Stimulated activated naive CD4-positive, alpha-beta T cell (primary cell): ENCODE data around the gene PLIN3.
"Not testable (repeated sequence)": the region's sequence is repeated elsewhere in the genome, so short reads cannot be mapped to it uniquely, and the experiment has no call there.

Source experiments
- DNase-seq, 6 experiments: peaks; one replicate each; lab custom pipeline; 2025; lab: John Stamatoyannopoulos, UW

The PLIN3 gene

DNA sequence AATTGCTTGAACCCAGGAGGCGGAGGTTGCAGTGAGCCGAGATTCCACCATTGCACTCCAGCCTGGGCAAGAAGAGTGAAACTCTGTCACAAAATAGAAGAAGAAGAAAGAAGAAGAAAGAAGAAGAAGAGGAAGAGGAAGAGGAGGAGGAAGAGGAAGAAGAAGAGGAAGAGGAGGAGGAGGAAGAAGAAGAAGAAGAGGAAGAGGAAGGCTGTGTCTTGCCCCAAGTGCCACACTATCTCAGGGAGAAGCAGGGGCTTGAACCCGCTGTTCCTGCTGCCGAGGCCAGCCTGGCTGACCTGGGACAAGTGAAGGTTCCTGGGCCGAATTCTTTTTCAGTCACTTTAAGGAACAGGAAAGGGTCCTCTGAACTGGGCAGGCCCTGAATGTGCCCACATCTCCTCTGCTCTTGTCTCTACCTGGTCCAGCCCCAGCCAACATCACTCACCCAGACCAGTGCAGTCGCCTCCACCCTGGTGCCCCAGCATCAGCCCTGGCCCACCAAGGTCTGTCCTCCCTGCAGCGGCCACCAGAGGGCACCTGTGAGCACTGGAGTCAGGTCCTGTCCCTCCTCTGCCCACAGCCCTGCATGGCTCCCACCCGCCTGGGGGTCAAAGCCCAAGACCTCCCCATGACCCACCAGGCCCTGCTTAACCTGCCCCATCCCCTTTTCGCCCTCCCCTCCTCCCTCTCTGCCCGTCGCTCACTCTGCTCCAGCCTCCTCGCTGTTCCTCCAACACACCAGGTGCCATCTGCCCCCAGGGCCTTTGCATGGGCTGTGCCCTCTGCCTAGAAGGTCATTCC is 55.9 kb downstream of the PLIN3 start:
- peak; percentile 48 to 89 (median 81) for DNase-seq

DNA sequence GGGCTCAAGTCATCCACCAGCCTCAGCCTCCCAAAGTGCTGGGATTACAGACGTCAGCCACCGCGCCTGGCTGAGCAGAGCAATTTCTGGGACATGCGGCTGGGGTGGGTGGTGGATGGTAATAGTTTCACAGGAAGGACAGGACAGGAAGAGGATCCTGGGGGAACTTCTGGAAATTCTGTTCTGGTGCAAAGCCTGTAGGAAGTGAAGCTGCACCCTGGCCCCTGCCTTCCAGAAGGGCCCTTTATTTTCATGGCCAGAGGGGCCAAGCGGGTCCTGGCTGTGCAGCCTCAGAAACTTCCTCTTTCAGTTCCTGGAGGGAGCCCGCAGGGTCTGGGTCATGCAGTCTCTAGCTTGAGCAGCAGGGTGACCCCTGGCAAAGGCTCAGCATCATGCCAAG is 60.3 kb downstream of the PLIN3 start:
- no peak for DNase-seq

DNA sequence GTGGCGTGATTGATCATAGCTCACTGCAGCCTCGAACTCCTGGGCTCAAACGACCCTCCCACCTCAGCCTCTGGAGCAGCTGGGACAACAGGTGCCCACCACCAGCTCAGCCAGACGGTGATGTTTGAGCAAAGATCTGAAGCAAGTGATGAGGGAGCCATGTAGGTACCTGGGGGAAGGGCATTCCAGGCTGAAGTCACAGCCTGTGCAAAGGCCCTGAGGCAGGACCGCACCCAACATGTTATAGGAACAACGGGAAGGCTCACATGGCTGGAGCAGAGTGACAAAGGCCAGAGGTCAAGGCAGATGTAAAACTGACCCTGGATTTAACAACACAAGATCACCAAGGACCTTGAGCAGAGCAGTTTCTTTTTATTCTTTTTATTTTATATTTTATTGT is 61.1 kb downstream of the PLIN3 start:
- no peak for DNase-seq

DNA sequence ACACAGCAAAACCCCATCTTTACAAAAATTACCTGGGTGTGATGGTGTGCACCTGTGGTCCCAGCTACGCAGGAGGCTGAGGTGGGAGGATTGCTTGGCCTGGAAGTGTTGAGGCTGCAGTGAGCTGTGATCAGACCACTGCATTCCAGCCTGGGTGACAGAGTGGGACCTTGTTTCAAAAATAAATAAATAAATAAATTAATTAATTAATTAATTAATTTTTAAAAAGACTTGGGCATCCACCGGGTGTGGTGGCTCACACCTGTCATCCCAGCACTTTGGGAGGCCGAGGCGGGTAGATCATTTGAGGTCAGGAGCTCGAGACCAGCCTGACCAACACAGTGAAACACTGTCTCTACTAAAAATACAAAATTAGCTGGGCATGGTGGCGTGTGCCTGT is 62.3 kb downstream of the PLIN3 start:
- not testable (repeated sequence) for DNase-seq

DNA sequence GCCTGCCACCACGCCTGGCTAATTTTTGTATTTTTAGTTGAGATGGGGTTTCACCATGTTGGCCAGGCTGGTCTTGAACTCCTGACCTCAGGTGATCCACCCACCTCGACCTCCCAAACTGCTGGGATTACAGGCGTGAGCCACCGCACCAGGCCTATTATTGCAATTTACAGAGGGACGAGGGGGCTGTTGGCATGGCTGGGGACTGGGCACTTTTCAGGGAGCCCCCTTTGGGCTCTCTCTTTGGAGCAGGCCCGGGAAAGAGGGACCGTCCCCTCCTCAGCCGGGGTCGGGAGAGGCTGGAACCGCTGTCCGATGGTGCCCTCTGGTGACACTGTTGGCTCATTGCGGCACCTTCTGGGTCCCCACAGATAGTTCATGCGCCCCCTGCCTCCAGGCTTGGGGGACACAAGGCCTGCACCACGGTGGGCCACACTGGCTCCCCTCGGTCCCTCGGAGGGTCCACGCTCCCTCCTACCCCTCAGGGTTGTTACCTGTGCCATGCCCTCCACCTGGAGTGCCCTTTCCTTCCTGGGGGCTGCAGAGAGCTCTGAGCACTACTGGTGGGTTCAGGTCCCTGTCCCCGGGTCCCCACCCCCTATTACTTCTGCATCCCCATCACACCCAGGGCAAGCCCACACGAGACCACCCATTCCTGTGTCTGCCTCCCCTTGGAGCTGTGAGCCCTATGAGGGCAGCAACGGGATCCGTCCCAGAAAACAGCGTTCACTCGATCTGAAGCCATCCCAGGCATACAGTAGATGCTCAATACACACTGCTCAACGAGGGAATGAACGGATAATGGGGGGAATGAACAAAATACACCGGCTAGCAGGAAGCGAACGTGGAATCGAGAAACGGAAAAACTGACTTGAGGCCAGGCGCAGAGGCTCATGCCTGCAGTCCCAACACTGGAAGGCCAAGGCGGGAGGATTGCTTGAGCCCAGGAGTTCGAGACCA is 63.5 kb downstream of the PLIN3 start:
- peak; percentile 35 to 64 (median 56) for DNase-seq

DNA sequence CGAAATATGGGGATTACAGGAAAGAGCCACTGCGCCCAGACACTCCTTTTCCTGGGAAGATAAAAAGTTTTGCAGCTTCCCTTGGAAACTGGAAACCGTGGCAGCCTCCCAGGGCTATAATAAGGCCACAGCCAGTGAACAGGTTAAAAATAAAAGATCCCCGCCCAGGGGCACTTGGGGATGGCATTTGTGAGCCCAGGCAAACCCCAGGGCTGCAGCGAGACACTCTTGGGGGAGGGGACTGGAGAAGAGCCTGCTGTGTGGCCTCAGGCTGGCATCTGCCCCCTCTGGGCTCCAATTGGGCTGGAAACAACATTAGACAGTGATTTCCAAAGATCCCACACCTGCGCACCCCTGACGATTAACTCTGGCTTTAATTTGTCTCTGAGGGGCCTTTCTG is 64.8 kb downstream of the PLIN3 start:
- no peak for DNase-seq

DNA sequence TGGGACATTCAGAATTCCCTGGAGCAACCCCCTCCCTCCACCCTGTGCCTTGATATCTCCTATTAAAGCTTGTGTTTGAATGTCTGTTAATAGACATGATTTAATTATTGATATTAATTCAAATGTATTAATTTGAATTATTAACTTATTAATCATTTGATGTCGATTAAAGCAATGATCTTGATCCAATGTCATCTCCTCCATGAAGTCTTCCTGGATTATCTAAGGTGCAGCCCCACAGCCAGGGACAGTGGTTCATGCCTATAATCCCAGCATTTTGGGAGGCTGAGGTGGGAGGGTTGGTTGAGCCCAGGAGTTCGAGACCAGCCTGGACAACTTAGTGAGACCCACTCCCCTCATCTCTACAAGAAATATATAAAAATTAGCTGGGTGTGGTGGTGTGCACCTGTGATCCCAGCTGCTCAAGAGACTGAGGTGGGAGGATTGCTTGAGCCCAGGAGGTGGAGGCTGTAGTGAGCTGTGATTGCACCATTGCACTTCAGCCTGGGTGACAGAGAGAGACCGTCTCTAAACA is 66.3 kb downstream of the PLIN3 start:
- no peak for DNase-seq

DNA sequence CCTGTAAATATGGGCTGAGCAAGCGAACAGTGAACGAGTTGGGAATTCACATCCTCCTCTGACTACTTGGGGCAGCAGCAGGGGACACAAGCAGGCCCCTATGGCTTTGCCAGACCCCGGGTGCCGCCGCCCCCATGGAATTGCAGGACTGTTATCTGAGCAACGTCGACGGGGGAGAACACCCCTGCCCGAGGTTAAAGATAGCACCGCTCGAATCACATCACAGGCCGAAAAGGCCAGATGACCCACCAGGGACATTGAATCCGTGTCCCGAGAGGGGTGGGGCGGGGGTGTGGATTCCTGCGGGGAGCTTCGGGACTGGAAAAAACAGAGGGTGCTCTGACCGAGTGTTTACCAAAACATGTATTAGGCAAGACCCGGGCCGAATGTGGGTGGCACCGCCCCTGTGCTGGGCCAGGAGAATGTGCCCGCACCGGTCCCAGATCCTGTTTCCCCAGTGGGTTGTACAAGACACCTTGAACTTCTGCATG is 66.8 kb downstream of the PLIN3 start:
- no peak for DNase-seq

DNA sequence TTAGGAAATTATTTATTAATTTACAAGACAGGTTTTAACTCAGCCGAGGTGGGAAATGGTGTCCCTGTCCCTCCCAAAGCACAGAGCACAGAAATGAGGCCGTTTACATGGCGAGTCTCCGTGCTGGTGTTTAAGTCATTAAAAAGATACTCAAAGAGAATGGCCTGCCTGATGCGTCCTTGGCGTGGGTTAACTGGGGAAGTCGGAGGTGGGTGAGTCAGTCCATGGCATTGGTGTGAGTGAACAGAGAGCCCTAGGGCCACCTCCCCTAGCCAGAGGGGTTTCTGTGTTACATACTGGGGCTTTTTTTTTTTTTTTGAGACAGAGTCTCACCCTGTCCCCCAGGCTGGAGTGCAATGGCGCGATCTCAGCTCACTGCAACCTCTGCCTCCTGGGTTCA is 72.1 kb downstream of the PLIN3 start:
- no peak for DNase-seq

DNA sequence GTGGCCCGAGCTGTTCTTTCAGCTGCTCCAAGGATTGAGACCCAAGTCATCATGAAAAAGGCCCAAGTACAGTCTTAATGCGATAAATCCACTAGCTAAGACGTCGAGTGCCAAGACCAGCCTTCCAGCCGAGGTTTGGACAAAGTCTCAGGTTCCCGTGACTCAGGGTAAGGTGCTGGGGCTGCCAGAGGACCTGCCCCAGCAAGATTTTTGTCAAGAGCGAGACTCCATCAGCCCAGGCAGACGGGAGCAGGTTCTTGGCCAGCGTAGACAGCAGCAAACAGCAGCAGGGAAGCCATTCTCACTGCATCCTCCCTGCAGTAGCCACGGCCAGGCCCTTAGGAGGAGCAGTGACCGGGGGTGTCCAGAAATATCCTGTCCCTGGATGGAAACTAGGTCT is 72.5 kb downstream of the PLIN3 start:
- no peak for DNase-seq

DNA sequence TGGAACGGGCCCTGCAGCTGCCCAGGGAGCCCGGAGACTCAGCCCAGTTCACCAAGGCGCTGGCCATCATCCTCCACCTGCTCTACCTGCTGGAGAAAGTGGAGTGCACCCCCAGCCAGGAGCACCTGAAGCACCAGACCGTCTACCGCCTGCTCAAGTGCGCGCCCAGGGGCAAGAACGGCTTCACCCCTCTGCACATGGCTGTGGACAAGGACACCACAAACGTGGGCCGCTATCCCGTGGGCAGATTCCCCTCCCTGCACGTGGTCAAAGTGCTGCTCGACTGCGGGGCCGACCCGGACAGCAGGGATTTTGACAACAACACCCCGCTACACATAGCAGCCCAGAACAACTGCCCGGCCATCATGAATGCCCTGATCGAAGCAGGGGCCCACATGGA is 74.2 kb downstream of the PLIN3 start:
- not testable (repeated sequence) for DNase-seq

DNA sequence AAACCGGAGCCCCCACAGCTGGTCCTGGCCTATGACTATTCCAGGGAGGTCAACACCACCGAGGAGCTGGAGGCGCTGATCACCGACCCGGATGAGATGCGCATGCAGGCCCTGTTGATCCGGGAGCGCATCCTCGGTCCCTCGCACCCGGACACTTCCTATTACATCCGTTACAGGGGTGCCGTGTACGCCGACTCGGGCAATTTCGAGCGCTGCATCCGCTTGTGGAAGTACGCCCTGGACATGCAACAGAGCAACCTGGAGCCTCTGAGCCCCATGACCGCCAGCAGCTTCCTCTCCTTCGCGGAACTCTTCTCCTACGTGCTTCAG is 74.6 kb downstream of the PLIN3 start:
- DNase-seq = not testable (repeated sequence)

DNA sequence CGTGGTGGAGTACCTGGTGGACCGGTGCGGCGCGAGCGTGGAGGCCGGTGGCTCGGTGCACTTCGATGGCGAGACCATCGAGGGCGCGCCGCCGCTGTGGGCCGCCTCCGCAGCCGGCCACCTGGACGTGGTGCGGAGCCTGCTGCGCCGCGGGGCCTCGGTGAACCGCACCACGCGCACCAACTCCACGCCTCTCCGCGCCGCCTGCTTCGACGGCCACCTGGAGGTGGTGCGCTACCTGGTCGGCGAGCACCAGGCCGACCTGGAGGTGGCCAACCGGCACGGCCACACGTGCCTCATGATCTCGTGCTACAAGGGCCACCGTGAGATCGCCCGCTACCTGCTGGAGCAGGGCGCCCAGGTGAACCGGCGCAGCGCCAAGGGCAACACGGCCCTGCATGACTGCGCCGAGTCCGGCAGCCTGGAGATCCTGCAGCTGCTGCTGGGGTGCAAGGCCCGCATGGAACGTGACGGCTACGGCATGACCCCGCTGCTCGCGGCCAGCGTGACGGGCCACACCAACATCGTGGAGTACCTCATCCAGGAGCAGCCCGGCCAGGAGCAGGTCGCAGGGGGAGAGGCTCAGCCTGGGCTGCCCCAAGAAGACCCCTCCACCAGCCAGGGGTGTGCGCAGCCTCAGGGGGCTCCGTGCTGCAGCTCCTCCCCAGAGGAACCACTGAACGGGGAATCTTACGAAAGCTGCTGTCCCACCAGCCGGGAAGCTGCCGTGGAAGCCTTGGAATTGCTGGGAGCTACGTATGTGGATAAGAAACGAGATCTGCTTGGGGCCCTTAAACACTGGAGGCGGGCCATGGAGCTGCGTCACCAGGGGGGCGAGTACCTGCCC is 75.2 kb downstream of the PLIN3 start:
- not testable (repeated sequence) for DNase-seq

DNA sequence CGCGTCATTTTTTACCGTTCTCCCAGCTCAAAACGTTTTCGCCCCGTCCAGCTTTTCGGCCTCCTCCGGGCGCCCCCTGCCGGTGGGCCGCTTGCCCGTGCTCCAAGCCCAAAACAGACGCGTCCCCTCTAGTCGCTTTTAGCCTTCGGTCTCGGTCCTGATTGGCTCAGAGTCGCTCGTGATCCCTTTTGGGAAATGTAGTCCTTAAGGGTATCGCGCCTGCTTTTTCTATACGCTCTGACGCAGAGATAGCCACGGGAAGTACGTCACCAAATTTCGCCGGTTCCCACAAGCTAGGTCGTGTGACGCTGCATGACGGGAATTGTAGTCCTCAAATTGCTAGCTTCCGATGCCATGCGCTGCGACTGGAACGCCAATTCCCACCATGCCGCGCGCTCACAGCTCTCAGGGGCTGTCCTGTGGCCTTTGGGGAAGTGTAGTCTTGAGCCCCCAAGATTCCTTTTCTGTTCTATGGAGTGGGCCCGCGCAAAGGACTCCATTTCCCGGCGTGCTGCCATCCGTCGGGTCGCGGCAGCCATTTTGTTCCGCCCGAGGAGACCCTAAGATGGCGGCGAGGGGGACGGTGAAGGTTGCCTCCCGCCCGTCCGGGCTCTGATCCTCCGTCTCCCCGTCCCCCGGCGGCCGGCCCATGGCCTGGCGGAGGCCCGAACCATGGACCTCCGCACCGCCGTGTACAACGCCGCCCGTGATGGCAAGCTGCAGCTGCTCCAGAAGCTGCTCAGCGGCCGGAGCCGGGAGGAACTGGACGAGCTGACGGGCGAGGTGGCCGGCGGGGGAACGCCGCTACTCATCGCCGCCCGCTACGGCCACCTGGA is 76.1 kb downstream of the PLIN3 start, which contains the start of gene FEM1A:
TSS of gene FEM1A (plus strand) at position 552 of the 836 bp plus-strand sequence. CDS start at position 673, 121 bp downstream.
- peak; percentile 95 to 100 (median 99) for DNase-seq
